Natural killer cell treated with Interleukin-12 subunit alpha and Interleukin-12 subunit beta and Interleukin-15 and Interleukin-18, amount 100 ng/mL, for 72 hours (primary cell): ENCODE results near the gene LRRC73. TPM values are rescaled to one million over a fixed set of nuclear protein-coding genes. Genes with fewer than 3 reads are reported as not detected.
A peak's percentile ranks its signal among the peaks of the same experiment; 100 is the strongest.
"Not testable (repeated sequence)": the region's sequence is repeated elsewhere in the genome, so short reads cannot be mapped to it uniquely, and the experiment has no call there.

ENCODE experiments used
- ATAC-seq, 2 donors: fragments of 150-1000 bp; cut with Tn5 transposase in 1 of 2; sonication (Bioruptor Pico), chemical (Tn5 transposase) in 1 of 2; 2 replicates each; pipeline ENCODE4 v1.10.0; 2021
- DNase-seq: peaks from one replicate; pipeline ENCODE4 v3.0.0; 2022; ENCODE audit warnings: low spot score
- H3K27ac Mint-ChIP-seq, 2 donors: 1 replicate in 1 of 2; 2 replicates in 1 of 2; pipeline ENCODE4 v1.8.0; 2022; ENCODE audit warnings: mixed read lengths in 2 of 2, mild to moderate bottlenecking in 1 of 2, moderate library complexity in 1 of 2
- H3K27me3 Mint-ChIP-seq, 2 donors: 1 replicate in 1 of 2; 2 replicates in 1 of 2; pipeline ENCODE4 v1.8.0; 2022; ENCODE audit warnings: mixed read lengths in 2 of 2
- H3K36me3 Mint-ChIP-seq: one replicate; pipeline ENCODE4 v1.8.0; 2022; ENCODE audit warnings: mixed read lengths
- H3K4me1 Mint-ChIP-seq, 2 donors: 1 replicate in 1 of 2; 2 replicates in 1 of 2; pipeline ENCODE4 v1.8.0; 2022; ENCODE audit warnings: low read depth in 2 of 2, mixed read lengths in 2 of 2, mild to moderate bottlenecking in 1 of 2
- H3K4me3 Mint-ChIP-seq: one replicate; pipeline ENCODE4 v1.8.0; 2022; ENCODE audit warnings: mixed read lengths
- H3K9me3 Mint-ChIP-seq: 2 replicates; pipeline ENCODE4 v1.8.0; 2022; ENCODE audit warnings: mixed read lengths
- total RNA-seq, 2 donors: library from RNA; stranded (reverse); gene quantifications; one replicate each; pipeline ENCODE4 v1.2.3, GENCODE V29; 2022

LRRC73 gene
- total RNA-seq, 2 donors from 2014 or later = 0.36 to 0.39 TPM

DNA sequence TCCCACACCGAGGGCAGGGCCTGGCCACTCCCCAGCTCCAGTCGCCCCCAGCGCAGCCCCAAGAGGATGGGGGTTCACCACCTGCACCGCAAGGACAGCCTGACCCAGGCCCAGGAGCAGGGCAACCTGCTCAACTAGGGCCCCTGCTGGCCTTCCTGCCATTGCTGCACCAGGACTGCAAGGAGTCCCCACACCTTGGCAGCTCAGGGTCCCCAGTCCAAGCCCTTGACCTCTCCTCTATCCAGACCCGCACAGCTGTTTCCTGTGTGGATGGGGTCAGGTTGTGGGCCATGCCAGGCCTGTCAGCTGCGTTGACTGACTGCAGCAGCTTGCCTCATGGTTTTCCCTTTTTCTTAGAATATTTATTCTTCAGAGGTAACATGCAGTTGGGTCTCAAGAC is 4.4 kb downstream of the LRRC73 start:
- Mint-ChIP-seq H3K27ac (no peak overlapping the region), H3K27me3 (peaks cover 12 to 14% of the 10 kb centered on the region in 2 donors), H3K4me1 (peaks cover 13 to 16% of the 10 kb centered on the region in 2 donors), H3K9me3 (no peaks in the 10 kb centered on the region), H3K4me3 (no peak overlapping the region), H3K36me3 (no peaks in the 10 kb centered on the region)
- DNase-seq (no peak), ATAC-seq (no peak)

DNA sequence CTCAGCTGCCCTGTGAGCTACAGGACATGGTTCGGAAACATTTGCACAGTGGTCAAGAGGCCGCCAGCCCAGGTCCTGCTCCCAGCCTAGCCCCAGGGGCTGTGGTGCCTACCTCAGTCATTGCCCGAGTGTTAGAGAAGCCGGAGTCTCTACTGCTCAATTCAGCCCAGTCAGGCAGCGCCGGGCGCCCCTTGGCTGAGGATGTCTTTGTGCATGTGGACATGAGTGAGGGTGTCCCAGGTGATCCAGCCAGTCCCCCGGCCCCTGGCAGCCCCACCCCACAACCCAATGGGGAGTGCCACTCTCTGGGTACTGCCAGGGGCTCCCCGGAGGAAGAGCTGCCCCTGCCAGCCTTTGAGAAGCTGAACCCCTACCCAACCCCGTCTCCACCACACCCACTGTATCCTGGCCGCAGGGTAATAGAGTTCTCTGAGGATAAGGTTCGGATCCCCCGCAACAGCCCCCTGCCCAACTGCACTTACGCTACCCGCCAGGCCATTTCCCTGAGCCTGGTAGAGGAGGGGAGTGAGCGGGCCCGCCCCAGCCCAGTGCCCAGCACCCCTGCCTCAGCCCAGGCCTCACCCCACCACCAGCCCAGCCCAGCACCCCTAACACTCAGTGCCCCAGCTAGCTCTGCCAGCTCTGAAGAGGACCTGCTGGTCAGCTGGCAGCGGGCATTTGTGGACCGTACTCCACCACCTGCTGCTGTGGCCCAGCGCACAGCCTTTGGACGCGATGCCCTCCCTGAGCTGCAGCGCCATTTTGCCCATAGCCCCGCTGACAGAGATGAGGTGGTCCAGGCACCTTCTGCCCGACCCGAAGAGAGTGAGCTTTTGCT is 5.2 kb downstream of the LRRC73 start:
- Mint-ChIP-seq H3K27me3 (peaks cover 12 to 14% of the 10 kb centered on the region in 2 donors), H3K27ac (no peak overlapping the region), H3K4me1 (peaks cover 13 to 15% of the 10 kb centered on the region in 2 donors), H3K36me3 (no peaks in the 10 kb centered on the region), H3K4me3 (no peak overlapping the region), H3K9me3 (no peaks in the 10 kb centered on the region)
- DNase-seq (no peak), ATAC-seq (no peak)

DNA sequence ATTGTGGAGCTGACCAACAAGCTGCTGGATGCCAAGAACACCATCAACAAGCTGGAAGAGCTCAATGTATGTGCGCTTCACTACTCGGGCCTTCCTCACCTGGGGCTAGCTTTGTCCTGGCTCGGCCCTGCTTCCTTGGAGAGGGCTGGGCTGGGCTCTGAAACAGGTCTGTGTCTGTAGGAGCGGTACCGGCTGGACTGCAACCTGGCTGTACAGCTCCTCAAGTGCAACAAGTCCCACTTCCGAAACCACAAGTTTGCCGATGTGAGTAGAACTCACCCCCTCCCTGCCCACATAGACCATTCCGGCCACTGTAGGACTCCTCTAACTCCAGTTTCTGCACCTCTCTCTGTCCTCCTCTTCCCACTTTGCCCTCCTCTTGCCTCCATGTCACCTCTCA is 6.7 kb downstream of the LRRC73 start:
- ATAC-seq = no peak
- Mint-ChIP-seq H3K4me3 (no peak overlapping the region), H3K9me3 (no peaks in the 10 kb centered on the region), H3K4me1 (peaks cover 4 to 8% of the 10 kb centered on the region in 2 donors), H3K27me3 (peaks cover under 1 to 5% of the 10 kb centered on the region in 2 donors), H3K27ac (no peak overlapping the region), H3K36me3 (no peaks in the 10 kb centered on the region)
- no peak for DNase-seq

DNA sequence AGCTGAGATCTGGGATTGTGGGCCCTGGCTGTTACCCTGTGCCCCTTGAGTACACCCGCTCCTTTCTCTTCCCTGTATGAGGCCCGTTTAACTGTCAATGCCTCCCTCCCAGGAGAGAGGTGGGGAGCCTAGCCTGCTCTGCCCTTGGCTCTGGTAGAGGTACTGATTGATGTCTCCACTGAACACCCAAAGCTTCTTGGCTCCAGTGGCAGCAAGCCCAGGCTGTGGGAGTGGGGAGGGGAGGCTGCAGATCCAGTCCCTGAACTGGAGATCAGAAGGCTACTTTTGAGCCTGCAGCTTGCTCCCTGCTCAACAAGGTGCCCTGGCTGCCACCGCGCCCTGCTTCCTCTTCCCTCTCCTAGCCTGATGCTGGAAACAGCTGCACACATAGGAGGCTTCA is 7.5 kb downstream of the LRRC73 start:
- DNase-seq = no peak
- no peak for ATAC-seq
- H3K4me3 Mint-ChIP-seq = no peak overlapping the region
- H3K27me3 Mint-ChIP-seq = no peaks in the 10 kb centered on the region
- H3K27ac Mint-ChIP-seq = no peak overlapping the region
- H3K36me3 Mint-ChIP-seq = no peaks in the 10 kb centered on the region
- peaks cover 3 to 7% of the 10 kb centered on the region in 2 donors for H3K4me1 Mint-ChIP-seq
- no peaks in the 10 kb centered on the region for H3K9me3 Mint-ChIP-seq

DNA sequence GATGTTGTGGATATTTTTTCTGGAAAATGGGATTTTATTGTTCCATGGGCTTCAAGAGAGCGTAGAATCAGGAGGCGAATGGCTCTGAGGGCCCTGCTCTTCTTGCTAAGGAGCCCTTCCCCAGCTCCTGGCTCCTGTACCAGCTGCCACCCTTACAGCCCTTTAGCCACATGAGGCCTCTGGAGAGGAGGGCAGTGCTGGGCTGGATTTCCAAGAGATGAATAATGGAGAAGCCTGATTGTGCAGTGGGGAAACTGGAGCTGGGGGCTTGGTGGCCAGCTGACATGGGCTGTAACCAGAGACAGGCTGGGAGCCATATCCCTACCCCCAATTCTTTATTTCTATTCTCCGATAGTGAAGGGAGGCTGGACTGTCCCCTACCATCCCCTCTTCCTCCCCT is 9.2 kb downstream of the LRRC73 start:
- no peak overlapping the region for H3K4me3 Mint-ChIP-seq
- H3K27me3 Mint-ChIP-seq = no peaks in the 10 kb centered on the region
- no peaks in the 10 kb centered on the region for H3K36me3 Mint-ChIP-seq
- peaks cover 0 to 3% of the 10 kb centered on the region in 2 donors for H3K4me1 Mint-ChIP-seq
- DNase-seq = no peak
- ATAC-seq = no peak
- no peak overlapping the region for H3K27ac Mint-ChIP-seq
- no peaks in the 10 kb centered on the region for H3K9me3 Mint-ChIP-seq

DNA sequence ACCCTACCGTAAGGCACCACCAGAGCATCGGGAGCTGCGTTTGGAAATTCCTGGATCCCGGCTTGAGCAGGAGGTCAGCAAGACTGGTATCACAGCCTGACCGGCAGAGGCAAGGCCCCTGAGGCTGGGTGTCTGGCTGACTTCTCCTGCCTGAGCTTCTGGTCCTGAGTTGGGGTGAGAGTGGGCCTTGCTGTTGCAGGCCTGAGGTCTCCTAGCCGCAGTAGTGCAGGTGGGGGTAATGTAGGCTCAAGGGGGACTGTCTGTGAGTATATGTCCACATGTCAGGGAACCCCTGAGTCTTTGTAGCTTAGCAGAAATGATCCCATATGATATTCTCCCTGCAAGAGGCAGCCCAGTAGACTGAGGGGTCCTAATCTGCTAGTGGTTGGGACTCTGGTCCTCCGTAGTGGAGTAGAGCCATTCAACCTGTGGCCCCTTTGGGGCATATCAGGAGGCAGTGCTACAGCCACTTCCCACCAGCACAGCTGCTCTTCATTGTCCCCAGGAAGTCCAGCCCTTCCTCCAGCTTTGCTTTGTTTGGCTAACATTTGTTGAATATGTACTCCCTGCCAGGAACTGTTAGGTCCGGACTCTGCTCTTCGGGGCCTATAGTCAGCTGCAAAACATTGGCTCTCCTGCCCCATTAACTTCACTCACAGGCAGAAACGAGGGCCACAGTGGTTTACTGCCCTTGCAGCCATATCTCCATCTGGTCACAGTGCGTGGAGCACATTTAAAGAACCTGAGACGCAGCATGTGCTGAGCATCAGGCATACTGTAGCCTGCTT is 10.9 kb downstream of the LRRC73 start:
- Mint-ChIP-seq H3K27ac (no peak overlapping the region), H3K4me1 (peaks cover 10 to 14% of the 10 kb centered on the region in 2 donors), H3K27me3 (no peaks in the 10 kb centered on the region), H3K9me3 (no peaks in the 10 kb centered on the region), H3K4me3 (no peak overlapping the region), H3K36me3 (no peaks in the 10 kb centered on the region)
- DNase-seq = no peak
- no peak for ATAC-seq

DNA sequence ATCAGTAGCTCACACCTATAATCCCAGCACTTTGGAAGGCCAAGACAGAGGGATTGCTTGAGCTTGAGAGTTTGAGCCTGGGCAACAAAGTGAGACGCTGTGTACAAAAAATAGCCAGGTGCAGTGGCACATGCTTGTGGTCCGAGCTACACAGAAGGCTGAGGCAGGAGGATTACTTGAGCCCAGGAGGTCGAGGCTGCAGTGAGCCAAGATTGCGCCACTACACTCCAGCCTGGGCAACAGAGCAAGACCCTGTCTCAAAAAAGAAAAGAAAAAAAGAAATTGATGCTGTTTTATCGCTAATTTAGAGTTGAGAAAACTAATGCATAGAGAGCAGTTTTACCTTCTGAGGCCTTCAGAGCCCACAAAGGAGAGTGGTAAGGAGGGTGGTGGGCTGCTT is 11.9 kb downstream of the LRRC73 start:
- not testable (repeated sequence) for H3K36me3 Mint-ChIP-seq, H3K27ac Mint-ChIP-seq, H3K27me3 Mint-ChIP-seq, H3K9me3 Mint-ChIP-seq, ATAC-seq, DNase-seq, H3K4me3 Mint-ChIP-seq
- H3K4me1 Mint-ChIP-seq = peaks cover 12 to 20% of the 10 kb centered on the region in 2 donors

DNA sequence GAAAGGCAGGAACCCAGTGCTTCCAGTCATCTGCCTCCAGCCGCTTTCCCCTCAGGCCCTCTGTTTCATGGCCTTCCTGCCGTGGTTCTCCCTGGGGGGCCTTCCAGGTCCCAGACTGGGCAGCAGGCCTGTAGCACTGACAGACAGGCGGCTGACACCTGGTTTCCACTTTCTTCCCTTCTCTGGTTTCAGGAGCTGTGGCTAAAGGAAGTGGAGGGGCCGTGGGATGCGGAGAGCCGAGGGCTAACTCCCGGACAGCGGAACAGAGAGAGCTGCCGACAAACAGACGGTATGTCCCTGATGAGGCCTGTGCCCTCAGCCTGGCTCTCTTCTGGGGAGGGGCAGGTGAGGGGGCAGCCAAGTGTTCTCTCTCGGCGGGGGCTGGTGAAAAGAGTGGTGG is 12.5 kb downstream of the LRRC73 start:
- no peak for ATAC-seq
- Mint-ChIP-seq H3K9me3 (no peaks in the 10 kb centered on the region), H3K27me3 (no peaks in the 10 kb centered on the region), H3K4me3 (no peak overlapping the region), H3K4me1 (peaks cover 18 to 23% of the 10 kb centered on the region in 2 donors), H3K36me3 (no peaks in the 10 kb centered on the region), H3K27ac (peak overlapping the region in 1 of 2 donors; percentile 66)
- DNase-seq = no peak

DNA sequence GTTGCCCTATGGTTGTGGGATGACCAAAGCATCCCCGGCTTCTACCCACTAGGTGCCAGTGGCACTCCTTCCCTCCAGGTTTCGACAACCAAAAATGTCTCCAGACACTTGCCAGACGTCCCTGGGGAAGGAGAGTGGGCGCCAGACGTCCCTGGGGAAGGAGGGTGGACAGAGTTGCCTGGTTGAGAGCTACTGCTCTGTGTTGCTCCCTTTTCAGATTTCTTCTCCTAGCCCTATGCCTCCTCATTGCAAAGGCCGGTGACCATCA is 13.1 kb downstream of the LRRC73 start:
- Mint-ChIP-seq H3K27ac (peak overlapping the region in 1 of 2 donors; percentile 66), H3K27me3 (no peaks in the 10 kb centered on the region), H3K36me3 (no peaks in the 10 kb centered on the region), H3K4me3 (no peak overlapping the region), H3K9me3 (no peaks in the 10 kb centered on the region), H3K4me1 (peaks cover 22 to 27% of the 10 kb centered on the region in 2 donors)
- DNase-seq = no peak
- no peak for ATAC-seq

DNA sequence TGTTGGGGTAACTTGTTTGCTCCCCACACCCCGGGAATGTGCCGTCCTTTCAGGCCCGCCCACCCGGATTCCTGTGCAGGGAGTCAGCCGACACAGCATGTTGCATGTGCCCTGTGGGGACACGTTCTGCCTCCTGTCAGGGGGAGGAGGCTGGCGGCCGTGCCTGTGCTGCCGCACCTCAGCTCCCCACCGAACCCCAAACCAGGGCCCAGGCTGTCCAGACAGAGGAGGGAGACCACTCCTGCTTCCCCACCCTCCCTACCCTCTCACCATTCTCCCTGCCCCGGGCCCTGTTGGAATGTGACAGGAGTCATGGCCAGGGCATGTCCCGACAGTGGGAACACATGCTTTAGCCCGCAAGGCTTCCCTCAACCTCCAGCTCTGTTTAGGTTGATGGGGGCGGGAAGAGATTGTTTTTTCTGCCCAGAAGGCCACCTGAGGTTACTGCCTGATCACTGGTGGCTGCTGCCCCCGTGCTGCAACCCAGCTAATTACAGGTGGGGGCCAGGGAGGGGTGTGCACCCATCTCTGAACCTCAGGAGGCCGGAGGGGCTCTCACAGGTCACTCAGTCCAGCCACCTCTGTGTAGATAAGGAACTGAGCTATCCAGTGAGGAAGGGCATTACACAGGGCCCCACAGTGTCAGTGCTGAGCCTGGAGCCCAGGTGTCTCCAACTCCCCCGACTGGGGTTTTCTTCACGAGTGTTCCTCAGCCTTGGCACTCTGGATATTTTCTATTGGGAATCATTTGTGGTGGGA is 13.6 kb downstream of the LRRC73 start:
- H3K27ac Mint-ChIP-seq = no peak overlapping the region

DNA sequence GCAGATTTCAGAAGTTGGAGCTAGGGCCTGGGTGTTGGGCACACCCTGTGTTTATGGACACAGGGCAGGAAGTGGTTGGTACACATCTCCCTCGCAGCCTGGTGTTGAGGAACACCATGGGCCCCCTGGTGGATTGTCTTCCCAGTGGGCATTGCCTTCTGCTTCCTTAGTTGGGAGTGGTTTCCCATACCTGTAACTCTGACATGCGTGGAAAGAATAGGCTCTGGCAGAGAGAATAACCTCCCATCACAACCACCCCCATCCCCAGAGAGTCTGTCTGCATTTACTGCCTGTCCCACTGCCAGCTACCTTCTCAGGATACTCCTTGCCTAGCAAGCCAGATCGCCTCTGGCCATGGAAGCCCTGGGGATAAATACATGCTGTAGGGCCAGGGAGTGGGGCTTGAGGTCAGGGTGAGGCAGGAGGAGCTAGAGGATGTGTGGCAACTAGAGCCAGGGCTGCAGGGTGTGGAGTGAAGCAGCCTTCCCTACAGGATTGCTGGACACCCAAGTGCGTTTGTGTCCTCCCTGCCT is 14.7 kb downstream of the LRRC73 start:
- DNase-seq = no peak
- Mint-ChIP-seq H3K4me1 (peaks cover 22 to 27% of the 10 kb centered on the region in 2 donors), H3K27me3 (no peaks in the 10 kb centered on the region), H3K4me3 (peak overlapping the region; percentile 66), H3K9me3 (no peaks in the 10 kb centered on the region), H3K27ac (no peak overlapping the region), H3K36me3 (no peaks in the 10 kb centered on the region)
- peak; percentile 39 to 63 for ATAC-seq

More for the DNA sequence above, 13.6 kb downstream of the LRRC73 start:
- ATAC-seq = no peak
- no peak for DNase-seq
- H3K27me3 Mint-ChIP-seq = no peaks in the 10 kb centered on the region
- H3K36me3 Mint-ChIP-seq = no peaks in the 10 kb centered on the region
- no peaks in the 10 kb centered on the region for H3K9me3 Mint-ChIP-seq
- peaks cover 22 to 27% of the 10 kb centered on the region in 2 donors for H3K4me1 Mint-ChIP-seq
- no peak overlapping the region for H3K4me3 Mint-ChIP-seq

DNA sequence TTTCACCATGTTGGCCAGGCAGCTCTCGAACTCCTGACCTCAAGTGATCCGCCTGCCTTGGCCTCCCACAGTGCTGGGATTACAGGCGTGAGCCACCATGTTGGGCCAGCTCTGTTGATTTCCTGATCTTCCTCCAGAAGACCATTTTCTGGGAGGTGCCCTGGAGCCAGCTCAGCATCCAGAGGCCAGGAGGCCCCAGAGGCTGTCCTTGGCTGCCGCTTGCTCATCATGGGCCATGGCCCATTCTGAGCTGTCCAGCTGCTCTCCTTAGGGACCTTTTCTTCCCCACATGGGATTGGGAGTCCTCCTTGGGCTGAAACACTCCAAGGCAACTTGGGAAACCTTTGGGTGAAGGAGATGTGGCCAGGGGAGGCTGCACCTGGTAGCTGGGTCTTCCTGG is 15.4 kb downstream of the LRRC73 start:
- H3K4me3 Mint-ChIP-seq = peak overlapping the region; percentile 66
- H3K27me3 Mint-ChIP-seq = no peaks in the 10 kb centered on the region
- no peak for ATAC-seq
- H3K4me1 Mint-ChIP-seq = peaks cover 22 to 32% of the 10 kb centered on the region in 2 donors
- H3K36me3 Mint-ChIP-seq = no peaks in the 10 kb centered on the region
- H3K9me3 Mint-ChIP-seq = no peaks in the 10 kb centered on the region
- no peak for DNase-seq
- H3K27ac Mint-ChIP-seq = no peak overlapping the region

DNA sequence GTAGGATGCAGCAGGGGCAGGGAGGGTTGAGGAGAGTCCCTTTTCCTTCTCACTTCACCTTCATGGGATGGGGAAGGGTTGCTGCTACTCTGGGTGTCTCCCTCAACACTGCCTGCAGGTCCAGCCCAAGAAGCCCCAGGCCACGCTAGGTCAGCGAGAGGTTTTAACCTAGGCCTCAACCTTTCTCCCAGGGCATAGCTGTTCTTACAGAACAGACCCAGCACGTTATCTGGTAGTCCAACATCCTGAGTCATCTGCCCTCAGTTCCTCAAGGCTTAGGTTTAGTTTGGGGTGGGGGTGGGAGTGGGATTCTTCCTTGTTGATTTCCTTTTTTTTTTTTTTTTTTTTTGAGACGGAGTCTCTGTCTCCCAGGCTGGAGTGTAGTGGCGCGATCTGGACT is 15.8 kb downstream of the LRRC73 start:
- Mint-ChIP-seq H3K4me1 (peaks cover 22 to 30% of the 10 kb centered on the region in 2 donors), H3K27ac (no peak overlapping the region), H3K36me3 (no peaks in the 10 kb centered on the region), H3K4me3 (no peak overlapping the region), H3K27me3 (no peaks in the 10 kb centered on the region), H3K9me3 (no peaks in the 10 kb centered on the region)
- ATAC-seq (no peak), DNase-seq (no peak)
